EL (cell line): ENCODE results near the gene PLEKHB2.
"Not testable (repeated sequence)": the region's sequence is repeated elsewhere in the genome, so short reads cannot be mapped to it uniquely, and the experiment has no call there.

Experiments
- DNase-seq: peaks from one replicate; pipeline ENCODE4 v3.0.0-alpha.2; 2016

Gene PLEKHB2

GRCh38 chr2:131105156-131105949 lies at the start of gene PLEKHB2:
PLEKHB2 (plus strand) TSS chr2:131105336; CDS start chr2:131120942, 15,606 bp downstream.
- DNase-seq = peak; percentile 85

GRCh38 chr2:131056204-131056931 lies 48.8 kb upstream of the PLEKHB2 start:
- peak; percentile 25 for DNase-seq

GRCh38 chr2:131056932-131057287 lies 48.2 kb upstream of the PLEKHB2 start:
- DNase-seq = no peak

- no peak for DNase-seq
Measured at GRCh38 chr2:131058214-131058843, 46.8 kb upstream of the PLEKHB2 start.

- DNase-seq = no peak
Measured at GRCh38 chr2:131058920-131059319, 46.2 kb upstream of the PLEKHB2 start.

GRCh38 chr2:131063501-131064283 lies 41.4 kb upstream of the PLEKHB2 start:
- no peak for DNase-seq

- DNase-seq = no peak
Measured at GRCh38 chr2:131064589-131065512, 40.3 kb upstream of the PLEKHB2 start.

GRCh38 chr2:131067465-131068125 lies 37.5 kb upstream of the PLEKHB2 start:
- no peak for DNase-seq

- DNase-seq = not testable (repeated sequence)
Measured at GRCh38 chr2:131068172-131068571, 37.0 kb upstream of the PLEKHB2 start.

GRCh38 chr2:131075578-131075977 lies 29.6 kb upstream of the PLEKHB2 start:
- DNase-seq = not testable (repeated sequence)

GRCh38 chr2:131076707-131077106 lies 28.4 kb upstream of the PLEKHB2 start:
- no peak for DNase-seq

- DNase-seq = no peak
Measured at GRCh38 chr2:131077182-131077846, 27.8 kb upstream of the PLEKHB2 start.

GRCh38 chr2:131077966-131078365 lies 27.2 kb upstream of the PLEKHB2 start:
- DNase-seq = no peak

GRCh38 chr2:131079931-131080330 lies 25.2 kb upstream of the PLEKHB2 start:
- DNase-seq = not testable (repeated sequence)

- DNase-seq = no peak
Measured at GRCh38 chr2:131081190-131081589, 23.9 kb upstream of the PLEKHB2 start.

- no peak for DNase-seq
Measured at GRCh38 chr2:131085646-131086045, 19.5 kb upstream of the PLEKHB2 start.

- DNase-seq = no peak
Measured at GRCh38 chr2:131092458-131093005, 12.6 kb upstream of the PLEKHB2 start.

- peak; percentile 88 for DNase-seq
Measured at GRCh38 chr2:131093006-131093695, 12.0 kb upstream of the PLEKHB2 start, which contains the start of gene FAM168B. FAM168B (minus strand) TSS chr2:131093460; CDS start chr2:131082646, 10,814 bp downstream.

GRCh38 chr2:131093696-131094462 lies 11.3 kb upstream of the PLEKHB2 start:
- no peak for DNase-seq
